AG09309 (cell line): ENCODE results near the gene HCAR1.
"Not testable (repeated sequence)": the region's sequence is repeated elsewhere in the genome, so short reads cannot be mapped to it uniquely, and the experiment has no call there.

Source experiments
- DNase-seq: peaks from one replicate; pipeline ENCODE4 v3.0.0-alpha.2; 2010; ENCODE audit warnings: low read depth
- H3K4me3 ChIP-seq: 2 replicates; pipeline ENCODE4 v1.5.1; 2011; ENCODE audit warnings: mild to moderate bottlenecking, low read depth, low read length, moderate library complexity; ENCODE audit not compliant: control insufficient read depth
- TF ChIP-seq, protein P1 (sequence below): IDR thresholded peaks from 2 replicates; pipeline ENCODE4 v1.5.1; 2011; ENCODE audit warnings: mild to moderate bottlenecking, low read depth, low read length, inconsistent platforms; ENCODE audit not compliant: insufficient read depth, control insufficient read depth; ENCODE audit errors: missing control alignments

Gene HCAR1

GRCh38 chr12:122721057-122721545 is 9.5 kb downstream of the HCAR1 start:
- TF ChIP-seq, protein P1, sequence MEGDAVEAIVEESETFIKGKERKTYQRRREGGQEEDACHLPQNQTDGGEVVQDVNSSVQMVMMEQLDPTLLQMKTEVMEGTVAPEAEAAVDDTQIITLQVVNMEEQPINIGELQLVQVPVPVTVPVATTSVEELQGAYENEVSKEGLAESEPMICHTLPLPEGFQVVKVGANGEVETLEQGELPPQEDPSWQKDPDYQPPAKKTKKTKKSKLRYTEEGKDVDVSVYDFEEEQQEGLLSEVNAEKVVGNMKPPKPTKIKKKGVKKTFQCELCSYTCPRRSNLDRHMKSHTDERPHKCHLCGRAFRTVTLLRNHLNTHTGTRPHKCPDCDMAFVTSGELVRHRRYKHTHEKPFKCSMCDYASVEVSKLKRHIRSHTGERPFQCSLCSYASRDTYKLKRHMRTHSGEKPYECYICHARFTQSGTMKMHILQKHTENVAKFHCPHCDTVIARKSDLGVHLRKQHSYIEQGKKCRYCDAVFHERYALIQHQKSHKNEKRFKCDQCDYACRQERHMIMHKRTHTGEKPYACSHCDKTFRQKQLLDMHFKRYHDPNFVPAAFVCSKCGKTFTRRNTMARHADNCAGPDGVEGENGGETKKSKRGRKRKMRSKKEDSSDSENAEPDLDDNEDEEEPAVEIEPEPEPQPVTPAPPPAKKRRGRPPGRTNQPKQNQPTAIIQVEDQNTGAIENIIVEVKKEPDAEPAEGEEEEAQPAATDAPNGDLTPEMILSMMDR = no peak
- H3K4me3 ChIP-seq = no peak overlapping the region
- DNase-seq = no peak

DNA sequence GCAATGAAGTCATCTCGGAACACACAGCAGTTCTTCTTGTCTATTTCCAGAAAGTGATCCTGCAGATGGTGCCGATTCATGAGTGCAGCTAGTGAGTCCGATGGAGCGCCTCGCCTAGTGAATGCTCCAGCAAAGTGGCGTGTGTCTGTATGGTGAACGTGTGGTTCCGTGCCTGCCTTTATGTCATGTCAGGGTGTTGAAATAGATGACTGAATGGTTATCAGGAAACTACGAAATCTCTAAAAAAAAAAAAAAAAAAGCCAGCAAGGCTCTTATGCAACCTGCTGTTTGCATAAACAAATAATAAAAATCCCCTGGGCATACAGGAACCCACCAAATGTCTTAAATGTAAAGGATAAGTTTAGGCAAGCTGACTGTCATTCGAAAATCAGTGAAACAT is 14.0 kb downstream of the HCAR1 start, which contains the start of gene HCAR3:
HCAR3 (minus strand) TSS at position 154 of the 400 bp plus-strand sequence; CDS start at position 80, 74 bp downstream.
- not testable (repeated sequence) for DNase-seq, H3K4me3 ChIP-seq

DNA sequence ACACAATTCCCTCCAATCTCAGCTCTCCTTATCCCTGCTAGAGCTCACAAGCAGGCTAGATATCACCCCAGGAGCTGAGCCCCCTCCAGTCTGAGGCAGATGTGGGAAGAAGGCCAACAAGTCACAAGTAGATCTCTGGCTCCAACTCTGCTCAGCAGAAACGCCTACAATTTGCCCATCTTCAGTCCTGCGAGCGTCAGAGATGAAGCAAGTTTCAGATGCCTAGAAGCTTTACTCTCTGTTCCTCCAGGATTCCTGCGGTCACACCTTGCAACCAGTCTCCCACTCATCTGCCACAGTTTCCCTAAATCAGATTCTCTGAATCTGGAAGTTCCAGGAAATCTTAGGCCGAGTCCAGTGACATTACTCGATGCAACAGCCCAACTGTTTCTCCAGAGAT is 15.4 kb downstream of the HCAR1 start:
- not testable (repeated sequence) for DNase-seq, H3K4me3 ChIP-seq

DNA sequence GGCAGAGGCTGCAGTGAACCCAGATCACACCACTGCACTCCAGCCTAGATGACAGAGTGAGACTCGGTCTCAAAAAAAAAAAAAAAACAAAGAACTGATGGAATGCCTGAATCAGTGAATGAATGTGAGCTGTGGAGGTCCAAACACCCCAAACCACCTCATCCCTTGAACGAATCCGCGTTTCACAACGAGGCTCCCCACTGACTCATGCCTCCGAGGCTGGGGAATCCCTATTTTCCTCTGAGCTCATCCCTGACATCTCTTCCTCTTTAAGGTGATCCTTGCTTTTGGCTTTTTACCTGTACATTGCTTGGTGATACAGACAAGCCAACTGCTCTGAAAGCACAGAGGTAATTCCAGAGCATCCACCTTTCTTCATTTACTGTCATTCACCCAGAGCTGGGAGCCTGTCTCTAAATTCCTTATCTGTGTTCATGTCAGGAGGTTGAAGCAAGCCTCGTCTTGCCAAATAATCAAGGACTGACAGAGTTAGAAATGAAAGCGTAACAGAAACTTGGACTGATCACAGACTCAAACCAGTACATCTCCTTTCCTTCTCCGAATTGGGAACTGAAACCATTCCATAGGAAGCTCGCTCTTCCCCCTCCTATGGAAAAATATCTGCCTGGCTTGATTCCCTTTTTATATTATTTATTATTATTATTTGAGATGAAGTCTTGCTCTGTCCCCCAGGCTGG is 17.0 kb downstream of the HCAR1 start:
- DNase-seq, H3K4me3 ChIP-seq: not testable (repeated sequence)

DNA sequence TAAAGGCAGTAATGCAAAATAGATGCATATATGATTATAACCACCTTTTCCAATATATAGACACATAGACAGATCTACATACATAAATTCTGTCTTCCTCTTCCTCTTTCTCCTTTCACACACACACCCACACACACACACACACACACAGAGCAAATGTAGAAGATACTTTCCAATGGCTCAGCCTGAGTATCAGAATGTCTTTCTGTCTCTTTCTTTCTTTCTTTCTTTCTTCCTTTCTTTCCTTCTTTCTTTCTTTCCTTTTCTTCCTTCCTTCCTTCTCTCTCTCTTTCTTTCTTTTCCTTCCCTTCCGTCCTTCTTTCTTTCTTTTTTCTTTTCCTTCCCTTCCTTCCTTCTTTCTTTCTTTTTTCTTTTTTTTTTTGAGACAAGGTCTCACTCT is 19.4 kb downstream of the HCAR1 start:
- DNase-seq, H3K4me3 ChIP-seq: not testable (repeated sequence)

DNA sequence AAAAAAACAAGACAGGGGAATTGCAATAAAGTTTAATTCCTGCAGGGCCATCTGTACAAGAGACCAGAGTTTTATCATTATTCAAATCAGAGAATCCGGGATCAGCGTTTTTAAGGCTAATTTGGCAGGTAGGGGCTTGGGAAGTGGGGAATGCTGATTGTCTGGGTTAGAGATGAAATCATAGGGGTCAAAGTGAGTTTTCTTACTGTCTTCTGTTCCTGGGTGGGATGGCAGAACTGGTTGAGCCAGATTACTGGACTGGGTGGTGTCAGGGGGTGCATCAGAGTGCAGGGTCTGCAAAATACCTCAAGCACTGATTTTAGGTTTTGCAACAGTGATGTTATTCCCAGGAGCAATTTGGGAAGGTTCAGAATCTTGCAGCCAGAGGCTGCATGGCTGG is 20.3 kb downstream of the HCAR1 start:
- not testable (repeated sequence) for H3K4me3 ChIP-seq, DNase-seq

DNA sequence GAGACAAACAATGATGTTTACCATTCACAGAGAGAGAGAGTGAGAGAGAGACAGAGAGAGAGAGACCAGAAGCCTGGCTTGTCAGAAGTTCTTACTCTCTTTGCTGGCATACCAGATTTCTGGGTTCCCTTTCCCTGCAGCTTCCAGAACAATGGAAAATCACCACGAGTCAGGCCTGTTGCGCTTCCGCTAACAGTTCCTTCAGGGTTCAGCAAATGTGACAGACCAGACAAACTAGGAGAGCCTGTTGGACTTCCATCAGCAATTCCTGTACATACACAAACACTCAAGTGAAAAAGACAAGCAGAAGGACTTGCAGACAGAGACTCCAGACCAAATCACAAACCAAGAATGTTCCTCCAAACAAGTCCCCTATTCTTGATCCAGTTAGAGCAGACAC is 21.4 kb downstream of the HCAR1 start:
- not testable (repeated sequence) for DNase-seq, H3K4me3 ChIP-seq

DNA sequence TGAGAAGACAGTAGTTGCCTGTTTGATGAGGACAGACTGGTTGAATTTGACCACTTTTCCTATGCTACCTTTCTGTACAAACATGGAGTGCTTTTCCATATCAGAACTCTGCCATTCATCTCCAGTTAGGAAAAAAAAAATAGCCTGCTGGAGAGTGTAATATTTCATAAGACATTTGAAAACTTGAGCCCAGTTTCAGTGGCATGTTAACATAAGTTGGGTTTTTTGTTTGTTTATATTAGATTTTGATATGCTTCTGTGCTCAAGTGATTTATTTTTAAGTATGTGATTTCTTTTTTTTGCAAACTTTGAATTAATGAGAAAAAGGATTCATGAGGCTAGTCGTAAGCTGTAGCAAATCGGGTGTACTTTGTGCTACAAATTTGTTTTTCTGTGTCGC is 26.8 kb downstream of the HCAR1 start:
- H3K4me3 ChIP-seq, DNase-seq: not testable (repeated sequence)

DNA sequence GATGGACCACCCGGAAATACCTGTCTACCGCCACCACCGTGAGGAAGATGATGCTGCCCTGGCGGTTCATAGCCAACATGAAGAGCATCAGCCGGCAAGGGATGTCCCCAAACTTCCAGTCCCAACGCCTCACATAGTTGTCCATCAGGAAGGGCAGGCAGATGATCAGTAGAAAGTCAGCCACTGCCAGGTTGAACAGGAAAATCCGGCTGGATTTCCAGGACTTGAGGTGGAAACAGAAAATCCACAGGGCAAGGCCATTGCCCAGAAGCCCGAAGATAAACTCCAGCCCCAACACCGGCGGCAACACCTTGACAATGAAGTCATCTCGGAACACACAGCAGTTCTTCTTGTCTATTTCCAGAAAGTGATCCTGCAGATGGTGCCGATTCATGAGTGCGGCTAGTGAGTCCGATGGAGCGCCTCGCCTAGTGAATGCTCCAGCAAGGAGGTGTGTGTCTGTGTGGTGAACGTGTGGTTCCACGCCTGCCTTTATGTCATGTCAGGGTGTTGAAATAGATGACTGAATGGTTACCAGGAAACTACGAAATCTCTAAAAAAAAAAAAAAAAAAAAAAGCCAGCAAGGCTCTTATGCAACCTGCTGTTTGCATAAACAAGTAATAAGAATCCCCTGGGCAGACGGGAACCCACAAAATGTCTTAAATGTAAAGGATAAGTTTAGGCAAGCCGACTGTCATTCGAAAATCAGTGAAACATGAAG is 27.6 kb downstream of the HCAR1 start, which contains the start of gene HCAR2:
HCAR2 (minus strand) TSS at position 468 of the 722 bp plus-strand sequence; CDS start at position 394, 74 bp downstream.
- not testable (repeated sequence) for DNase-seq, H3K4me3 ChIP-seq

DNA sequence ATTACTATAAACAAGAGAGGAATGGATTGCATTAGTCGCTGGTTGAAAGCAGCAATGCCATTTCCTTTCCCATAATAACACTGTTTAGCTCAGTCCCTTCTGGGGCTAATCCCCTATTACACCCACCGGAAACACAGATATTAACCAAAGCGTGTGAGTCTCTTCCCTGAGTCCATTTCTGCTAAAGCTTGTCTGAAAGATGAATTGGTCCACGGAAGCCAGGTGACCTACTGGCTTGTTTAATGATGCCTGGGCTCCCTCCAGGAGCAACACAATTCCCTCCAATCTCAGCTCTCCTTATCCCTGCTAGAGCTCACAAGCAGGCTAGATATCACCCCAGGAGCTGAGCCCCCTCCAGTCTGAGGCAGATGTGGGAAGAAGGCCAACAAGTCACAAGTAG is 29.2 kb downstream of the HCAR1 start:
- not testable (repeated sequence) for H3K4me3 ChIP-seq, DNase-seq

GRCh38 chr12:122700038-122700710 is 30.5 kb downstream of the HCAR1 start:
- H3K4me3 ChIP-seq = not testable (repeated sequence)

DNA sequence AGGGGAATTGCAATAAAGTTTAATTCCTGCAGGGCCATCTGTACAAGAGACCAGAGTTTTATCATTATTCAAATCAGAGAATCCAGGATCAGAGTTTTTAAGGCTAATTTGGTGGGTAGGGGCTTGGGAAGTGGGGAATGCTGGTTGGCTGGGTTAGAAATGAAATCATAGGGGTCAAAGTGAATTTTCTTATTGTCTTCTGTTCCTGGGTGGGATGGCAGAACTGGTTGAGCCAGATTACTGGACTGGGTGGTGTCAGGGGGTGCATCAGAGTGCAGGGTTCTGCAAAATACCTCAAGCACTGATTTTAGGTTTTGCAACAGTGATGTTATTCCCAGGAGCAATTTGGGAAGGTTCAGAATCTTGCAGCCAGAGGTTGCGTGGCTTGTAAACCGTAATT is 33.7 kb downstream of the HCAR1 start:
- DNase-seq, H3K4me3 ChIP-seq: not testable (repeated sequence)

More at GRCh38 chr12:122700038-122700710, 30.5 kb downstream of the HCAR1 start:
- not testable (repeated sequence) for DNase-seq
